Activated CD4-positive, alpha-beta T cell treated with anti-CD3 and anti-CD28 coated beads, Interleukin-10, Interleukin-2, amounts not matched to agents 100 ng/mL and 50 ng/mL, durations not matched to agents 16 hours and 8 hours (primary cell): Measurements from ENCODE around the gene RAMP1.
"Not testable (repeated sequence)": the region's sequence is repeated elsewhere in the genome, so short reads cannot be mapped to it uniquely, and the experiment has no call there.

Experiments used
- DNase-seq: peaks from one replicate; pipeline ENCODE4 v3.0.0-alpha.2; 2020

The RAMP1 gene

DNA sequence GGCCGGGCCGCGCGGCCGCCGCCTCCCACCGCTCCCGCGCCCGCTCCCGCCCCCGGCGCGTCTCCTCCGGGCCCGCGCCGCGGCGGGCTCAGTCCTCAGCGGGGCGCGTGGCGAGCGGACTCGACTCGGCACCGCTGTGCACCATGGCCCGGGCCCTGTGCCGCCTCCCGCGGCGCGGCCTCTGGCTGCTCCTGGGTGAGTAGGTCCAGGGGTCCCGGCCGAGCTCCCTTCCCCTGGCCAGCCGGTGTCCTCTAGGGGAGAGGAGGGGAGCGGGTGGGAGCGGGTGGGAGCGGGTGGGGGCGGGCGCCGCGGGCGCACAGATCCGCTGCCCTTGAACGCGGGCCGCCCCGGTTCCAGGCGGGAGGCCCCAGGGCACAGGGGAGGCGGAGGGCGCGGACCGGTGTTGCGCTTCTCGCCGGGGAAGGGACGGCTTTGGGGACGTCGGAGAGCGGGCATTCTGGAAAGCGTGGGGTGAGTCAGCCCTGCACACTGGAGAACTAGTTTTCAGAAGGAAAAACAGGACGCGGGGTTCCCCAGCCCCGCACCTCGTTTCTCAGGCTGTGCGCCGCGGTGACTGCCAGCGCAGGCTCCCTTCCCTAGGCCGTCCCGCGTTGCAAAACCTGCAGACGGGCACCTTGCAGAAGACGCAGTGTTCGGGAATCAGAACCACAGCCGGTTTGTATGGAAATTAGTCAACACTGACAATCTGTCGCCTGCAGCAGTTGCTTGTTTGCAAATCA, at the start of gene RAMP1:
RAMP1 (plus strand) TSS at position 91 of the 740 bp plus-strand sequence; CDS start at position 144, 53 bp downstream.
- peak; percentile 60 for DNase-seq

DNA sequence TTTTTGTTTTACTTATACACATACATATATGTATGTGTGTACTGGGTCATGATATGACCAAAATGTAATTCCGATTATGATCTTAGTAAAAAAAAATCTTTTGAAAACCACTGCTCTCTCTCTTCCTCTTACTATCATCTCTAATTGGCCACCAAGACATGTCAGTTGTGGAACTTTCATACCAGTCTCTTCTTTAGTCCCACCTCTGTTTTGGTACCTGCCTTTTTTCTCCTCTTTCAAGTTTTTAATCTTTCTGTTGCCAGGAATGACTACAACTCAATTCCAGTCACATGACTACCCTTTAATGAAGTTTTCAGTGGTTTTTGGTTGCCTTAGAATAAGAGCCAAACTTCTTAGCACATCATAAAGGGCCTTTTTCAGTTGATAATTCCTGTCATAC, 43.8 kb upstream of the RAMP1 start:
- DNase-seq, result peak; percentile 79

DNA sequence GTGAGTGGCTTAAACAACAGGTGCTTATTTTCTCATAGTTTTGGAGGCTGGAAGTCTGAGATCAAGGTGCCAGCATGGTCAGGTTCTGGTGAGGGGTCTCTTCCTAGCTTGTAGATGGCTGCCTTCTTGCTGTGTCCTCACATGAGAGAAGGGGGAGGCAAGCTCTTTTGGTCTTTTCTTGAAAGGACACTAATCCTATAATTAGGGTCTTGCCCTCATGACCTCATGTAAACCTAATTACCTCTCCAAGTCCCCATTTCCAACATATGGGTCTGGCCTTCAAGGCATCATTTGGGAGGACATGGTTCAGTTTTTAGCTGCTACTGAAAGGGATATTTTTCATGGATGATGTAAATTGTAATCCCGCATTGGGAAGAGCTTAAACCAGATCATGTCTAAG, 42.9 kb upstream of the RAMP1 start:
- DNase-seq, result no peak

DNA sequence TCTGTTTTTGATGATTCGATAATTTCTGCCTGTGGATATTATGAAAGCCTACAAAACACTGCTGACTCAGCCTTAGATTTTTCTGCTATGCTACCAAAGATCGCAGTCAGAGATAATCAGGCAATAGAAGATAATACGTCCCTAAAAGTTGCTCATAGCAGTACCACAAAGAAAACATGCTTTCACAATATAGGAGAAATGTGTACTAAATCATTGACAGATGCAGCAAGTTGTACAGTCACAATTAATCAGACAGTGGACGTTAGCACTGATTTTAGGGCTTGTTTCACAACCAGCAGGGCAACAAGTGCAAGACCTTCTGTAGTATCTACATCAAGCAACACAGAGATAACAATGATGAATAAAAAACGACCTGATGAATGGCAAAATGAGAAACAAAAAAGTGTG, 41.4 kb upstream of the RAMP1 start:
- DNase-seq, result peak; percentile 65

DNA sequence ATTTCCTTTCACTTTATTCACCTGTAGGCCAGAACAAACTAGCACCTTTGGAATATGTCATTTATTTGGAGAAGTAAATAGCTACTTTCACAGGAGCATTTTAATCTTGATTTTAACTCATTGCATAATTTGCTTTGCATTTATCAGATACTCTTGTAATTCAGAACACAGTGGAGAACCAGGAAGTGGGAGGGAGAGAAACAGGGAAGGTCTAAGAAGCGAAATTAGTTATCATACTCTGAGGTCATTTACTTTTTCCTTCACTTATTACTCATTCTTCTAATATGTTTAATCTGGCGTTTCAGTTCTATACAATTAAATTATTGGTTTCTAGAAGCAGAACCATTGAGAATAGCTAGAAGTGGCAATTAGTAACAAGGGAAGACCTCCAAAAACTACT, 40.2 kb upstream of the RAMP1 start:
- peak; percentile 34 for DNase-seq

DNA sequence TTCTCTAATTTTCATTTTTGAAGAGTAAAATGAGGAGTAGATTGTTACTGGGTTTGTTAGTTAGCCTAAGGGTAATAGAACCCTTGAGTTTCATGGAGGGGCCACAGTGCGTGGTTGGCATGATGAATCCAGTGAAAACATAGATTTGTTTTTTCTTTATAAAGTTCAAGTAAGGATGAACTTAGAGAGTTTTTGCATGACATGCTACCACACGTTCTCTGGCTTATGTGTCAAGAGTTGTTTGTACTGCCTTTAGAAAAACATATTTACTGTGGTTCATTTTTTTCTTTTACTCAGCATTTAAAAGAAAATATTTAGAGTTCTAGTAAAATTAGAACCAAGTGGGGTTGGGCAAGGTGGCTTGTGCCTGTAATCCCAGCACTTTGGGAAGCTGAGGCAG, 39.0 kb upstream of the RAMP1 start:
- DNase-seq, result no peak

DNA sequence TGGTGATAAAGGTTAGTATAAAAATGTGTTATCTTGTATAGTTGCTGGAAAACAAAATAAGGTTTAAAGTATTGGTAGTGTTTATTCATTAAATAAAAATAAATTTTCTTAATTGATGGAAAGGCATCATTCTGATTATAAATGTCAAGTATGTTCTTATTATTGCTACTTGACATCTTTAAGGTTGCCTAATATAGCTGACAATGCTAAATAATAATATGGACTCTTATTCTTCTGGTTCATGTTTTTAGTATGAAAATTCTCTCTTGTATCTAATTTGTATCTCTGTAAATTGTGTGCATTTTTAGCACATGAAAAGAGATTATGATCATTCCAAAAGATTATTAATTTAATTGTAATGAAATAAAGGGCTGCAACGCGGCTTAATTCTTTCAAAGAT, 35.9 kb upstream of the RAMP1 start:
- no peak for DNase-seq

DNA sequence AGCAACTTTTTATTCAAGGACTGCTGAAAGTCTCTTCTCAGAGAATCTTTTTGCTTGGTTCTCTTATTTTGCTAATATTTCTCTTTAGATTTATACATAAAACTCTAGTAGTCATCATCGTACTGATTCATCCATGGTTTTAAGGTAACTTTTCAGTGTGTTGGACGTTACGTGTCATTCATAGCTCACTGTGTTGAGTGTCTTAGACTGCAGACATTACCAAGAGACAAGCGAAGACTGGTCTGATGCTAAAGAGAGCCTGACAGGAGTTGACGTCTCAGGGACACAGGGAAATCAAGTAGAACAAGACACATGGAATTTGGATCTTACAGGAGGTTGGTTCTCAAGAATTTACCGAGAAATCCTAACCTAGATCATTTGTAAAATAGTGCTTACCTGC, 35.3 kb upstream of the RAMP1 start:
- DNase-seq, result peak; percentile 8

DNA sequence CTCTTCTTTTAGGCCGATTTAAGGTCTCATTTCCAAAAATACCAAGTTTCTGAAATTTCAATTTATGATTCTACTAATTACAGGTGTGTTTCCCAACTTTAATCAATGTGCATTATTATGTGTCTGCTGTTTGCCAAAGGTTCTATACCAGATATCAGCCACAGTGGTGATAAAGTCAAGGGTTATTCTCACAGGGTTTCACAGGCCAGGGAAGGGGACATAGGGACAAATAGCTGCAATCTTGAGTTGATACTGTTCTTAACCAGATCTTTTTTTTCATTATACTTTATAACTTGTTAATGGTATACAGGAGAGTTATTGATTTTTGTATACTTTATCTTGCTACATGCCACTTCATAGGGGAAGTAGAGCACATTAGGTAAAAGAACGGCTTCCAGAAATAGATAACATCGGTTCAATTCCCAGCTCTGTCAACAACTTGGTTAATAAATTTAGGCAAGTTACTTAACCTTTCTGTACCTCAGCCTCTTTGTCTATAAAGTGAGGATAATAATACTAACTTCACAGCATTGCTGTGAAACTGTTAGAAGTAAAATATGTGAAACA, 31.9 kb upstream of the RAMP1 start:
- no peak for DNase-seq

DNA sequence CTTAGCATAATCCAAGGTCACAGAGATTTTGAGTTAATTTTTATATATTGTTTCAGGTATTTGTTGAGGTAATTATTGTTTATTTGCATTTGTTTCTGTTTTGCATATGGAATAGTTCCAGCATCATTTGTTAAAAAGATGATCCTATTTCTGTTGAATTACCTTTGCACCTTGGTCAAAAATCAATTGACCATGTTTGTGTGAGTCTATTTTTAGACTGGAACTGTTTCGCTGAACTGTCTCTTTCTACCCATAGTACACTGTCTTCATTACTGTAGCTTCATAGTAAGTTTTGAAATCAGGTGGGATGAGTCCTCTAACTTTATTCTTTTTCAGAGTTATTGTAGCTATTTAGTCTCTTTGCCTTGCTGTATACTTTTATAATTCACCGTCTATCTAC, 28.9 kb upstream of the RAMP1 start:
- no peak for DNase-seq

DNA sequence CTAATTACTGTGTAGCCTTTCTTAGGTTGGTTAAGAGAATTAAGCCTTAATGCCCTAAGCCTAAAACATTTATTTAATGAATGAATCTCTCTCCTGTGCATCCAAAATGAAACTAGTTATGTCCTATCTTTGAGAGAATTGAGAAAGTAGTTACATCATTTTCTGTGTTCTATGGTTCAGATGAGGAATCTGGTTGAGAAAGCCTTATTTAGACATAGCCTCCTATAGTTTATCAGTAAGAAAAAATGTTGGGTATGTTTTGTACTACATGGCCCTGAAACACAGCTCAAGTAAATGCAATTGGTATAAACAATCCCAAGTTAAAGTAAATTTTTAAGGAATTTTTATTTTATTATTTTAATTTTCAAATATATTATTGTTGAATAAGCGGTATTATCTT, 25.9 kb upstream of the RAMP1 start:
- DNase-seq, result no peak

DNA sequence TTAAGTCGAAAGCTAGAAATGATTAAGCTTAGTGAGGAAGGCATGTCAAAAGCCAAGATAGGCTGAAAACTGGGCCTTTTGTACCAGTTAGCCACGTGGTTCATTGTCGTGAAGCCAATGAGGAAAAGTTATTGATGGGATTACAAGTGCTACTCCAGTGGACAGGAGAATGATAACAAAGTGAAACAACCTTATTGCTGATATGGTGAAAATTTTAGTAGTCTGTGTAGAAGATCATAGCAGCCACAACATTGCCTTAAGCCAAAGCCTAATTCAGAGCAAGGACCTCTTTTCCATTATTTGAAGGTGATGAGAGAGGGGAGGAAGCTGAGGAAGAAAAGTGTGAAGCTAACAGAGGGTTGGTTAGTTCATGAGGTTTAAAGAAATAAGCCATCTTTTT, 24.1 kb upstream of the RAMP1 start:
- no peak for DNase-seq

DNA sequence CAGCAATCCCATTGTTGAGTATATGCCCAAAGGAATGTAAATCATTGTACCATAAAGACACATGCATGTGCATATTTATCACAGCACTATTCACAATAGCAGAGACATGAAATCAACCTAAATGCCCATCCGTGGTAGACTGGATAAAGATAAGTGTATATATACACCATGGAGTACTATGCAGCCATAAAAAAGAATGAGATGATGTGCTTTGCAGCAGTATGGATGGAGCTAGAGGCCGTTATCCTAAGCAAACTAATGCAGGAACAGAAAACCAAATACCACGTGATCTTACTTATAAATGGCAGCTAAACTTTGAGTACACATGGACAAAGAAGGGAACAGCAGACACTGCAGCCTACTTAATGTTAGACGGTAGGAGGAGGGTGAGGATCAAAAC, 18.4 kb upstream of the RAMP1 start:
- no peak for DNase-seq

DNA sequence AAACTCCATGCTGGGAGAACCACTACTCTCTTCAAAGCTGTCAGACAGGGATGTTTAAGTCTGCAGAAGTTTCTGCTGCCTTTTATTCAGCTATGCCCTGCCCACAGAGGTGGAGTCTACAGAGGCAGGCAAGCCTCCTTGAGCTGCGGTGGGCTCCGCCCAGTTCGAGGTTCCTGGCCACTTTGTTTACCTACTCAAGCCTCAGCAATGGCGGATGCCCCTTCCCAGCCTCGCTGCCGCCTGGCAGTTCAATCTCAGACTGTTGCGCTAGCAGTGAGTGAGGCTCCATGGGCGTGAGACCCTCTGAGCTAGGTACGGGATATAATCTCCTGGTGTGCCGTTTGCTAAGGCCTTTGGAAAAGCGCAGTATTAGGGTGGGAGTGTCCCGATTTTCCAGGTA, 10.5 kb upstream of the RAMP1 start:
- not testable (repeated sequence) for DNase-seq

DNA sequence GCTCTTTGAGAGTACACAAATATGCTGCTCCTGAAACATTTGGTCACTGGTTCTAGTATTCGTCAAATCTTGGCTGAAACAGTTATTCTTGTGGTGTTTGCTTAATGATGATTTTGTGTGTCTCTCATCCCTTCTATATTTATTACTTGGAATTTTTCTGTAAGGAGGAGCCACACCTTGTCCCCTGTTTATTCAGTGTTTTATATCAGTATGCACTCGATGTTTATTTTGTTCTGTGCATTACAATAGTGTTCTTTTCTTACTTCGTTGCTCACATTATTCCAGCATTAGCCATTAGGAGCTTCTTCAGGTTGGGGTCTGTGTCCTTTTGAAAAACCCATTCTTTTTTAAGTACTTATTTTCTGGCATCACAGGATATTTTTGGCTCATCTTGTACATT, 5.1 kb upstream of the RAMP1 start:
- no peak for DNase-seq

DNA sequence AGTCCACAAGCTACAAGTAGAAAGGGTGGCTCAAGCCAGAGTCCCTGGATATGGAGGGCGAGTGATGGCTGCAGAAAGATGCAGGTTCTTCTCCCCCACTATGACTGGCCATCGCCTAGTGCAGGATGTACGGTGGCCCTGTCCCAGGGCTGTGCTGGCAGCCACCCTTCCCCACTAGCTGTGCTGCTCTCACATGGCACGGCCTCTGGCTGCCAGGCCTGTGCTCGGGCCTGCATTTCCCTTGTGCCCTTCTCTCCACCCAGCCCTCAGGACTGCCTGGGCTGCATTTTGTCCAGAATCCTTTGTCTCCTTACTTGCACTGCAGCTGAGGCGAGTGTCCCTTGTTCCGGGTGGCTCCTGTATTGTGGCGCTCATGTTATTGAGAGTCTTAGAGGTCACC, 1.6 kb upstream of the RAMP1 start:
- DNase-seq, result no peak

DNA sequence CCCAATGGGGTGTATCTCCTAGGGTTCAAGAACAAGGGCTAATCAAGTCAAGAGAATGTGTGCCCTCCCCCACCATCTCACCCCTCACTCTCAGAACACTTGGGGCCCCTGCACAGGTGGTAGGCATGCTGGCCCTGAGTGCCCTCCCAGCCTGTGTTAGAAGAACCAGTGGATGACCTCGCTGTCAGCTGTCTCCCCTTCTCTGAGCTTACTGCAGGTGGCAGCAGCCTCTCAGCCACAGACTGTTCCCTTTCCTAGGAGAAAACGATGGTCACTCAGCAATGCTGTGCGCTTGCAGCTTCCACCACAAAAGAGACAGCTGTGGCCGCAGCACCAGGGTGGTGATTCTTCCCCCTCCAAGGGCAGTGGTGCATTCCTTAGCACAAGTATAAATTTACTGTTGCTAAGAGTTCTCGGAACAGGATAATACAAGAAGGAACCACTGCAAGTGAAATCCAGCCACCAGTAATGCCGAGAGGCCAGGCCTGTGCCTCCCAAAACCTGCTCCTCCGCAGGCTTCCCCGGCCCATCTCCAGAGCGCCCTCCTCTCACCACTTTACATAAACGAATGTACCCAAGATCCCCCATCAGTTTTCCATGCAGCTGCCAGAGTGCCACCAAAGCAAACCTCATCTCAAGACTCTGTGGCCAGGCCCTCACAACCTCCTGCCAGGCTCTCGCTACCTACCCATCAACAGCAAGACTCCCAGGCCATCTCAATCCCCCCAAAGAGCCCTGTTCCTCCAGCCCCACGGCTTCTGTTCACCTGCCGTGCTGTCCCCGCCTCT, 935 bp upstream of the RAMP1 start:
- DNase-seq, result peak; percentile 58

DNA sequence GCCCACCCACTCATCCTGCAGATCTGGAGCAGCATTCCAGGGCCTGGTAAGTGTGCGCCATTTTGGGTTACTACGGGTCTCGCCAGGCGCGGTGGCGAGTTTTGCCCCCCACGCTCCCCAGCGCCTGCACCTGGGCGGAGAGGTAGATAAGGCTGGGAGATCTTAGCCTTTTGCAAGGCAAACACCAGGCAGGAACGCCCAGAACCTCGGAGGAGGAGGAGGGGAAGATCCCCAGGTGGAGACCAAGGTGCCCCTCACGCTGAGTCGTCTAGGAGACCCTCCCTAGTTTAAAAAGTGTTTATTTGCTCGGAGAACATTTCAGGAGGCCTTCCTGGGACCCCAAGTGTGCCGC, 365 bp upstream of the RAMP1 start:
- no peak for DNase-seq

DNA sequence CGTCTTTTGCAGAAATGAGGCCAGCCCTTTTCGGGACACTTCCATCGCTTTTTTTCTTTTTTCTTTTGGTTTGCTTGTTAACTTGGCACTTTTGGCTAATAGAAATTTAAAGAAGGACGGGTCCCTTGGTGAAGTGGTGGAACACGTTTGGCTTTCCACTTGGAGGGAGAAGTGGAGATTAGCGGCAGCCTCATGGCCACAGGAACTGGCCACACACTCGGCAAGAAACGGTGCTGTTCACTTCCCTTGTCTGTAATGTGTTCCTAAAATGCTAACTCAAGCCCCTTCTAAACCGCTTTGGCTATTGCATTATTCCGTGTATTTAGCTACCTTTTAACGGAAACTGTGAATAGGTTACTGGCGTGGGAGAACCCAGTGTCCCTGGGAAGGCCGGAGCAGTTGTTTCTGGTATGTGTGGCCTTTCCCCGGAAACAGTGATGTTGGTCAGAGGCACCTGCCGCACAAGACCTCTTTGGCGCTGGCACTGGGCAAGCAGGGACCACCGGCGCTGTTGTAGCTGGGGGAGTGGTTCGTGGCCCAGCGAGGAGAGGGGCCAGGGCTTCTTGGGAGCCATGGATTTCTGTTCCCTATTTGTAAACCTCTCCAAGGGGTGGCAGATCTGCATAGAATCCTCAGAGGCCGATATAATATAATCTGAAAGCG, 981 bp downstream of the RAMP1 start:
- no peak for DNase-seq

DNA sequence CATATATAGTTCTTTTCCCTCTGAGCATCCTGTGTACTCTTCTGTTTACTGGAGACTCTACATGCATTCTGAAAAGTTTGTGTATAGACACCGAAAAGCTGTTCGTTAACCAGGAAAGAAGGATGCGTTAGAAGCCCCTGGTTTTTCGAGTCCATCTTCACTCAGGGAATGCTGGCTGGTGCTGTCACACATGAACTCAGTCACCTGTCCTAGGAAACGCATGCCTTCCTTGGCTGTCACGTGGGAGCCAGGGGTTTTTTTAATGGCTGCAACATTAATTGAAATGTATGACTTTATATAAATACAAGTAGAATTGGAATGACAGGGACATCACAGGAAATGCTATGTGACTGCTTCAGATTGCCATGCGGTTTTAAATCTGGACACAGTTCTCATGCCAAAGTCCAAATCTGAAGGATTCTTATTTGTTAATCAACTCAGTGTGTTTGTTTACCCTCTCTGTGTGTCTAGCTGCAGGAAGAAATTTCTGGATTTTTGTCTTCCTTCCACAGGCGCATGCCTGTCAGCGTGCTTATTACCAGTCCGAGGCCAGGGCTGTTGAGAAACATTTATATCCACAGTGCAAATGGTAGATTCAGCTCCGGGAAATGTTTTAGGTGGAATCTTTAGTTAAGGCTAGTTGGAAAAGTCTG, 2.6 kb downstream of the RAMP1 start:
- no peak for DNase-seq

DNA sequence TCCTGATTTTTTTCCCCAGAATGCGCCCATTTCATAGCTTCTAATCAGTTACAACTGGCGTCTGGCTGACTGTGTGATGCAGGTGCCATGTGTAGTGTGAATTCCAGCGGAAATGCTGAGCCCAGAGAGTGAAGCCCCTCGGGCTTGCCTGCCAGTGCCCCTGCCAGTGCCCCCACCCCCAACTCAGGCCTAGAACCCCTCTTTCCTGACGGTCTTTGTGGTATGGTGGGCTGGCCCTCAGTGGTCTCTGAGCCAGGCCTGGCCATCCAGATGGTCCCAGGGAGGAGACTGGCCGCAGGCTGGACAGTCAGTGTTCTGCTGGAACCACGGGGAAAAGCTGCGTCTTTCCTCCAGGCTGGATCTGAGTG, 3.1 kb downstream of the RAMP1 start:
- no peak for DNase-seq

DNA sequence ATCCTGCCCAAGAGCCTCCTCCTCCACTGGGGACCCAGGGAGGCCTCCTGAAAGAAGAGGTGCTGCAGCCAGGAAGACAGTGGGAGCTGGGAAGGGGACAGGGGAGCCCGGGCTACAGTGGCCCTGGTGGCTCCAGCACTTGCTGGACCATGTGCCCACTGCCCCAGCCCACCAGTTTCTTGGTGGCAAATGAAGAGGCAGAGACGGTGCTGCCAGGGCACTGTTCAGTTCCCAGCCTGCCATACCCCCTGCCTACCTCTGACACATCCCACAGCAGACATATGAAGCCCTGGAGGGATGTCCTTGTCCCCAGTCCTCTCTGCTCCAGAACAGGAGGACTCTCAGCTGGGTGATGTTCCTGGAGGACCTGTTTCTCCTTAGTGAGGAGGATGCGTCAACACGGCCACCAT, 3.7 kb downstream of the RAMP1 start:
- no peak for DNase-seq
